ENCODE data around the gene AXIN1.

AXIN1 gene

GRCh38 chr16:255183-255582 is 97.3 kb downstream of the AXIN1 start:
- H3K27ac ChIP-seq (ENCODE audit: low read depth, low read length), result no peak overlapping the region
- no peaks in the 10 kb centered on the region for H3K4me1 ChIP-seq (ENCODE audit: control insufficient read depth, insufficient read depth, low read length)
- no peaks in the 10 kb centered on the region for H3K9me3 ChIP-seq (ENCODE audit: control insufficient read depth, insufficient read depth, low read length)
- no peak overlapping the region for H3K9ac ChIP-seq (ENCODE audit: low read depth, low read length)
- H3K36me3 ChIP-seq (ENCODE audit: control insufficient read depth, insufficient read depth, low read length), result peaks cover 48% of the 10 kb centered on the region
- H3K27me3 ChIP-seq (ENCODE audit: control insufficient read depth, insufficient read depth, low read length), result no peaks in the 10 kb centered on the region
- no peak overlapping the region for H3K4me3 ChIP-seq (ENCODE audit: low read depth, low read length)

- no peaks in the 10 kb centered on the region for H3K4me1 ChIP-seq (ENCODE audit: control insufficient read depth, insufficient read depth, low read length)
- H3K27ac ChIP-seq (ENCODE audit: low read depth, low read length), result no peak overlapping the region
- H3K9ac ChIP-seq (ENCODE audit: low read depth, low read length), result no peak overlapping the region
- peaks cover 43% of the 10 kb centered on the region for H3K36me3 ChIP-seq (ENCODE audit: control insufficient read depth, insufficient read depth, low read length)
- H3K4me3 ChIP-seq (ENCODE audit: low read depth, low read length), result no peak overlapping the region
- H3K9me3 ChIP-seq (ENCODE audit: control insufficient read depth, insufficient read depth, low read length), result no peaks in the 10 kb centered on the region
- no peaks in the 10 kb centered on the region for H3K27me3 ChIP-seq (ENCODE audit: control insufficient read depth, insufficient read depth, low read length)
Measured at GRCh38 chr16:254461-254860, 98.1 kb downstream of the AXIN1 start.

- H3K27ac ChIP-seq (ENCODE audit: low read depth, low read length), result no peak overlapping the region
- no peaks in the 10 kb centered on the region for H3K4me1 ChIP-seq (ENCODE audit: control insufficient read depth, insufficient read depth, low read length)
- H3K27me3 ChIP-seq (ENCODE audit: control insufficient read depth, insufficient read depth, low read length), result no peaks in the 10 kb centered on the region
- peaks cover 36% of the 10 kb centered on the region for H3K36me3 ChIP-seq (ENCODE audit: control insufficient read depth, insufficient read depth, low read length)
- H3K9me3 ChIP-seq (ENCODE audit: control insufficient read depth, insufficient read depth, low read length), result no peaks in the 10 kb centered on the region
- H3K4me3 ChIP-seq (ENCODE audit: low read depth, low read length), result no peak overlapping the region
- no peak overlapping the region for H3K9ac ChIP-seq (ENCODE audit: low read depth, low read length)
Measured at GRCh38 chr16:253833-254232, 98.7 kb downstream of the AXIN1 start.

GRCh38 chr16:252366-253337 is 99.9 kb downstream of the AXIN1 start:
- Histone ChIP-seq H3K4me3 (ENCODE audit: low read depth, low read length) (no peak overlapping the region), H3K27ac (ENCODE audit: low read depth, low read length) (no peak overlapping the region), H3K9me3 (ENCODE audit: control insufficient read depth, insufficient read depth, low read length) (no peaks in the 10 kb centered on the region), H3K27me3 (ENCODE audit: control insufficient read depth, insufficient read depth, low read length) (no peaks in the 10 kb centered on the region), H3K9ac (ENCODE audit: low read depth, low read length) (no peak overlapping the region), H3K4me1 (ENCODE audit: control insufficient read depth, insufficient read depth, low read length) (no peaks in the 10 kb centered on the region), H3K36me3 (ENCODE audit: control insufficient read depth, insufficient read depth, low read length) (peaks cover 36% of the 10 kb centered on the region)

- Histone ChIP-seq H3K4me1 (ENCODE audit: control insufficient read depth, insufficient read depth, low read length) (no peaks in the 10 kb centered on the region), H3K9me3 (ENCODE audit: control insufficient read depth, insufficient read depth, low read length) (no peaks in the 10 kb centered on the region), H3K36me3 (ENCODE audit: control insufficient read depth, insufficient read depth, low read length) (peaks cover 19% of the 10 kb centered on the region), H3K27ac (ENCODE audit: low read depth, low read length) (no peak overlapping the region), H3K9ac (ENCODE audit: low read depth, low read length) (no peak overlapping the region), H3K27me3 (ENCODE audit: control insufficient read depth, insufficient read depth, low read length) (no peaks in the 10 kb centered on the region), H3K4me3 (ENCODE audit: low read depth, low read length) (no peak overlapping the region)
Measured at GRCh38 chr16:249431-249830, 103.1 kb downstream of the AXIN1 start.

GRCh38 chr16:247027-247426 is 105.5 kb downstream of the AXIN1 start:
- Histone ChIP-seq H3K36me3 (ENCODE audit: control insufficient read depth, insufficient read depth, low read length) (peaks cover 5% of the 10 kb centered on the region), H3K4me1 (ENCODE audit: control insufficient read depth, insufficient read depth, low read length) (no peaks in the 10 kb centered on the region), H3K27me3 (ENCODE audit: control insufficient read depth, insufficient read depth, low read length) (no peaks in the 10 kb centered on the region), H3K4me3 (ENCODE audit: low read depth, low read length) (no peak overlapping the region), H3K9me3 (ENCODE audit: control insufficient read depth, insufficient read depth, low read length) (no peaks in the 10 kb centered on the region), H3K27ac (ENCODE audit: low read depth, low read length) (no peak overlapping the region), H3K9ac (ENCODE audit: low read depth, low read length) (no peak overlapping the region)

- Histone ChIP-seq H3K27me3 (ENCODE audit: control insufficient read depth, insufficient read depth, low read length) (no peaks in the 10 kb centered on the region), H3K9ac (ENCODE audit: low read depth, low read length) (no peak overlapping the region), H3K4me1 (ENCODE audit: control insufficient read depth, insufficient read depth, low read length) (no peaks in the 10 kb centered on the region), H3K36me3 (ENCODE audit: control insufficient read depth, insufficient read depth, low read length) (no peaks in the 10 kb centered on the region), H3K27ac (ENCODE audit: low read depth, low read length) (no peak overlapping the region), H3K9me3 (ENCODE audit: control insufficient read depth, insufficient read depth, low read length) (no peaks in the 10 kb centered on the region), H3K4me3 (ENCODE audit: low read depth, low read length) (no peak overlapping the region)
Measured at GRCh38 chr16:245105-245504, 107.4 kb downstream of the AXIN1 start.

GRCh38 chr16:243348-243747 is 109.2 kb downstream of the AXIN1 start:
- Histone ChIP-seq H3K36me3 (ENCODE audit: control insufficient read depth, insufficient read depth, low read length) (no peaks in the 10 kb centered on the region), H3K27ac (ENCODE audit: low read depth, low read length) (no peak overlapping the region), H3K4me3 (ENCODE audit: low read depth, low read length) (no peak overlapping the region), H3K4me1 (ENCODE audit: control insufficient read depth, insufficient read depth, low read length) (no peaks in the 10 kb centered on the region), H3K27me3 (ENCODE audit: control insufficient read depth, insufficient read depth, low read length) (no peaks in the 10 kb centered on the region), H3K9me3 (ENCODE audit: control insufficient read depth, insufficient read depth, low read length) (no peaks in the 10 kb centered on the region), H3K9ac (ENCODE audit: low read depth, low read length) (no peak overlapping the region)

- H3K36me3 ChIP-seq (ENCODE audit: control insufficient read depth, insufficient read depth, low read length), result no peaks in the 10 kb centered on the region
- H3K4me3 ChIP-seq (ENCODE audit: low read depth, low read length), result no peak overlapping the region
- no peak overlapping the region for H3K9ac ChIP-seq (ENCODE audit: low read depth, low read length)
- no peaks in the 10 kb centered on the region for H3K27me3 ChIP-seq (ENCODE audit: control insufficient read depth, insufficient read depth, low read length)
- H3K27ac ChIP-seq (ENCODE audit: low read depth, low read length), result no peak overlapping the region
- H3K4me1 ChIP-seq (ENCODE audit: control insufficient read depth, insufficient read depth, low read length), result no peaks in the 10 kb centered on the region
- no peaks in the 10 kb centered on the region for H3K9me3 ChIP-seq (ENCODE audit: control insufficient read depth, insufficient read depth, low read length)
Measured at GRCh38 chr16:242281-242680, 110.2 kb downstream of the AXIN1 start.

- H3K36me3 ChIP-seq (ENCODE audit: control insufficient read depth, insufficient read depth, low read length), result no peaks in the 10 kb centered on the region
- no peak overlapping the region for H3K27ac ChIP-seq (ENCODE audit: low read depth, low read length)
- no peak overlapping the region for H3K4me3 ChIP-seq (ENCODE audit: low read depth, low read length)
- no peaks in the 10 kb centered on the region for H3K9me3 ChIP-seq (ENCODE audit: control insufficient read depth, insufficient read depth, low read length)
- H3K9ac ChIP-seq (ENCODE audit: low read depth, low read length), result no peak overlapping the region
- no peaks in the 10 kb centered on the region for H3K27me3 ChIP-seq (ENCODE audit: control insufficient read depth, insufficient read depth, low read length)
- no peaks in the 10 kb centered on the region for H3K4me1 ChIP-seq (ENCODE audit: control insufficient read depth, insufficient read depth, low read length)
Measured at GRCh38 chr16:240559-240958, 112.0 kb downstream of the AXIN1 start.

GRCh38 chr16:239948-240277 is 112.6 kb downstream of the AXIN1 start:
- no peak overlapping the region for H3K9ac ChIP-seq (ENCODE audit: low read depth, low read length)
- H3K4me3 ChIP-seq (ENCODE audit: low read depth, low read length), result no peak overlapping the region
- no peaks in the 10 kb centered on the region for H3K36me3 ChIP-seq (ENCODE audit: control insufficient read depth, insufficient read depth, low read length)
- no peak overlapping the region for H3K27ac ChIP-seq (ENCODE audit: low read depth, low read length)
- no peaks in the 10 kb centered on the region for H3K9me3 ChIP-seq (ENCODE audit: control insufficient read depth, insufficient read depth, low read length)
- no peaks in the 10 kb centered on the region for H3K27me3 ChIP-seq (ENCODE audit: control insufficient read depth, insufficient read depth, low read length)
- no peaks in the 10 kb centered on the region for H3K4me1 ChIP-seq (ENCODE audit: control insufficient read depth, insufficient read depth, low read length)
